ENCODE data around the gene LRRC74B.

The LRRC74B gene

GRCh38 chr22:21051145-21051830 is 5.5 kb downstream of the LRRC74B start:
- ChIA-PET POLR2A (interaction anchor here (2.8 kb wide), 1 partner anchor 69 kb away, joined by 9 read pairs; the partner anchor contains the start of gene LZTR1), CTCF (no interaction called here)
- TF ChIP-seq ELF4 (IDR thresholded peaks at IDR 0.05) (no peak), PKNOX1 (IDR thresholded peaks at IDR 0.05) (no peak), NFRKB (IDR thresholded peaks at IDR 0.05) (no peak), FOXA1 (IDR thresholded peaks at IDR 0.05) (no peak), FOXK2 (IDR thresholded peaks at IDR 0.05) (no peak)
- no peak for DNase-seq (ENCODE audit: extremely low spot score)

GRCh38 chr22:21051831-21052400 is 6.2 kb downstream of the LRRC74B start:
- no peak for TF ChIP-seq FOXM1 (IDR thresholded peaks at IDR 0.05; ENCODE audit: borderline replicate concordance)
- TF ChIP-seq ZNF384 (IDR thresholded peaks at IDR 0.05), result no peak
- no peak for TF ChIP-seq ELF4 (IDR thresholded peaks at IDR 0.05)
- no peak for TF ChIP-seq FOXA1 (IDR thresholded peaks at IDR 0.05)
- no peak for TF ChIP-seq HDGF (IDR thresholded peaks at IDR 0.05; ENCODE audit: borderline replicate concordance)
- no peak for TF ChIP-seq BHLHE40 (IDR thresholded peaks at IDR 0.05; ENCODE audit: borderline replicate concordance)
- no peak for TF ChIP-seq CTBP1 (IDR thresholded peaks at IDR 0.05; ENCODE audit: borderline replicate concordance)
- ChIA-PET CTCF (no interaction called here), POLR2A (interaction anchor here (0.7 to 2.8 kb wide), 4 partner anchors 50 to 70 kb away, joined by 3 to 9 read pairs (median 5); partner anchors contain the start of genes LZTR1 and THAP7)
- no peak for DNase-seq (ENCODE audit: extremely low spot score)

DNA sequence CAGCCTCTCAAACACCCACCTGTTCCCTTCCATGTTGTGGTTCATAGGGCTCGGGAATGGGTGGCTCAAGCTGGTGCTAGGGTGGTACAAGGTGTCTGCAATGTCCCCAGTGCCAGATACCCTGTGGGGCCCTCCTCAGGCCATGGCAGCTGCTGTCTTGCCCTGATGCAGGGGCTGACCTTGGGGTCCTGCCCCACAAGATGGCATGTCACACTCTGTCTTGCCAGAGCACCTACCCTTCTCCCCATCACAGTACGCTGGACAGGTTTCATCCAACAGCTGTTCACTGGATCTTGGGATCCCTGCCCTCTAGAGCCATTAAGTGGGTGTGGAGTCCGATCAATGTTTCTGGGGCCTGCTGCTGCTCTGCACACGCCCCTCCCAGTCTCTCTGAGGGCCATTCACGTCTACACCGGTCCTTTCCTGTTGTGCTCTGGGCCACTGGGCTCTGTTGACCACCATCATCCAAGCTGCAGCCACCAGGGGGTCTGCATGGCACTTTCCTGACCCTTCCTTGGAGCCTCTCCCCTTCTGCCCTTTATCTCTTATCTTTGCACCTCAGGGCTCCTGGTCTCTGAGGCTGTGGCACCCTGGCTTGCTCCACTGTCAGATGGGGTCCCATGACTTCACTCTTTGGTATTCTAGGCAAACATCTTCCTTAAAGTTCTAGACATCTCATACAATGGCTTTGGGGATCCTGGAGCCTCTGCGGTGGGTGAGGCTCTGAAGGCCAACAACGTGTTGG is 7.1 kb downstream of the LRRC74B start:
- no peak for TF ChIP-seq ZNF384 (IDR thresholded peaks at IDR 0.05)
- no peak for TF ChIP-seq ELF4 (IDR thresholded peaks at IDR 0.05)
- TF ChIP-seq FOXK2 (IDR thresholded peaks at IDR 0.05), result no peak
- no peak for TF ChIP-seq HDGF (IDR thresholded peaks at IDR 0.05; ENCODE audit: borderline replicate concordance)
- TF ChIP-seq NFRKB (IDR thresholded peaks at IDR 0.05), result no peak
- TF ChIP-seq TARDBP (IDR thresholded peaks at IDR 0.05), result no peak
- TF ChIP-seq CTBP1 (IDR thresholded peaks at IDR 0.05; ENCODE audit: borderline replicate concordance), result no peak
- no peak for TF ChIP-seq FOXA1 (IDR thresholded peaks at IDR 0.05)
- TF ChIP-seq BHLHE40 (IDR thresholded peaks at IDR 0.05; ENCODE audit: borderline replicate concordance), result no peak
- no peak for TF ChIP-seq ARNT (IDR thresholded peaks at IDR 0.05)
- TF ChIP-seq LEF1 (IDR thresholded peaks at IDR 0.05; ENCODE audit: borderline replicate concordance), result no peak
- no peak for TF ChIP-seq SUZ12 (IDR thresholded peaks at IDR 0.05)
- no peak for TF ChIP-seq PKNOX1 (IDR thresholded peaks at IDR 0.05)
- POLR2A ChIA-PET, result interaction anchor here (0.7 to 2.8 kb wide), 4 partner anchors 50 to 71 kb away, joined by 3 to 9 read pairs (median 5); partner anchors contain the start of genes LZTR1 and THAP7
- CTCF ChIA-PET, result interaction anchor here (0.8 kb wide), 1 partner anchor 23 kb away, joined by 3 read pairs; no protein-coding TSS in a partner anchor
- no peak for DNase-seq (ENCODE audit: extremely low spot score)

DNA sequence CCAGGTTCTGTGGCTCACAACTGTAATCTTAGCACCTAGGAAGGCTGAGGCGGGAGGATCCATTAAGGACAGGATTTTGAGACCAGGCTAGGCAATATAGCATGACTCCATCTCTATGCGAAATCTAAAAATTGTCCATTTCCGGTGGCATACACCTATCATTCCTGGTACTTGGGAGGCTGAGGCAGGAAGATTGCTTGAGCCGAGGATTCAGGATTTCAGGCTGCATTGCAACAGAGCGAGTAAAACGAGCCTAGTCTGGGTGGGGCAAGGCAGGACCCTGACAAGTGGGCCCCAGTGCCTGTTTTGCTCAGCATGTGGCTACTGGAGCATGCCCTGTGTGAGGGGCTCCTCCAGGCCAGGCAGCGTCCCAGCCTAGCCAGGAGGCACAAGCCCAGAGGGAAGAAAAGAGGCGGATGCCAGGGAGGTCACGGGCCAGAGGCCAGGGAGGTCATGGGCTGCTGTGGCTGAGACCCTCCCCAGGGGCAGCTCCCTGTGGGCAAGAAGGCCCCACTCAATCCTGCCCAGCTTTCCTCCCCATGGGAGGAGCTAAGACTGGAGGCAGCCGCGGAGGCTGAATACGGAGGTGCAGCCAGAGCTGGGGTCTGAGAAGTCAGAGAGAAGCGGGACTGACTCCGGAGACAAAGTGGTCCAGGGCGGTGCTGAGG is 8.4 kb downstream of the LRRC74B start:
- TF ChIP-seq SP1 (IDR thresholded peaks at IDR 0.05) (no peak), BHLHE40 (IDR thresholded peaks at IDR 0.05; ENCODE audit: borderline replicate concordance) (no peak), SUZ12 (IDR thresholded peaks at IDR 0.05) (no peak), CTBP1 (IDR thresholded peaks at IDR 0.05; ENCODE audit: borderline replicate concordance) (no peak), ELF4 (IDR thresholded peaks at IDR 0.05) (no peak), FOXA1 (IDR thresholded peaks at IDR 0.05) (no peak), NFRKB (IDR thresholded peaks at IDR 0.05) (no peak), LEF1 (IDR thresholded peaks at IDR 0.05; ENCODE audit: borderline replicate concordance) (no peak), FOXK2 (IDR thresholded peaks at IDR 0.05) (no peak), ZNF384 (IDR thresholded peaks at IDR 0.05) (no peak), FOXM1 (IDR thresholded peaks at IDR 0.05; ENCODE audit: borderline replicate concordance) (no peak), L3MBTL2 (conservative IDR thresholded peaks at IDR 0.05) (no peak), HDGF (IDR thresholded peaks at IDR 0.05; ENCODE audit: borderline replicate concordance) (no peak), TARDBP (IDR thresholded peaks at IDR 0.05) (no peak), PKNOX1 (IDR thresholded peaks at IDR 0.05) (no peak), ARNT (IDR thresholded peaks at IDR 0.05) (no peak)
- DNase-seq (ENCODE audit: extremely low spot score), result no peak
- ChIA-PET POLR2A (interaction anchor here (1.5 to 2.8 kb wide), 2 partner anchors 8 to 72 kb away, joined by 3 to 9 read pairs; partner anchors contain the start of genes LRRC74B and LZTR1), CTCF (interaction anchor here (0.7 kb wide), 1 partner anchor 10 kb away, joined by 3 read pairs; no protein-coding TSS in a partner anchor)

Measured in HEK293T (cell line).